HG03571 (cell line): ENCODE measurements around the gene C19orf12.
"Not testable (repeated sequence)": the region's sequence is repeated elsewhere in the genome, so short reads cannot be mapped to it uniquely, and the experiment has no call there.

Source experiments
- ATAC-seq: cut with Tn5 transposase; IDR thresholded peaks from one replicate; pipeline ENCODE4 v1.9.1; 2021; ENCODE audit not compliant: unreplicated experiment

Gene C19orf12

GRCh38 chr19:29677001-29677817 lies 37.9 kb downstream of the C19orf12 start:
- no peak for ATAC-seq

DNA sequence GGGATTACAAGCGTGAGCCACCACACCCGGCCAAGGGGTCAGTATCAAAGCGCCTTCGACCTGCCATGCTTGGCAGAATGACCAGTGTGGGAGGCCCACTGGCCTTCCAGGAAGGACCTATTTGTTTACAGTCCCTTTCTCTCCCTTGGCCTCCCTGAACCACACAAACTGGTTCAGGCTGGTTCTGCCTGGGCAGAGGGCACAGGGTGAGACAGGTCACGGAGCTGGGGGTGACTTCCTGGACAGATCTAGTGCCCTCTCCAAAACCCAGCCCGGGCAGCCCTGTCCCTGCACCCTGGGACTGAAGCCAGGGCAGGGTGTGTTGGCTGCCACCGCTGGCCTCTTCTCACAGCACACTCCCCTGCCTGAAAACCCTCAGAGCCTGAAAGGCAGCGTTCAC lies 38.5 kb downstream of the C19orf12 start:
- ATAC-seq, result no peak

DNA sequence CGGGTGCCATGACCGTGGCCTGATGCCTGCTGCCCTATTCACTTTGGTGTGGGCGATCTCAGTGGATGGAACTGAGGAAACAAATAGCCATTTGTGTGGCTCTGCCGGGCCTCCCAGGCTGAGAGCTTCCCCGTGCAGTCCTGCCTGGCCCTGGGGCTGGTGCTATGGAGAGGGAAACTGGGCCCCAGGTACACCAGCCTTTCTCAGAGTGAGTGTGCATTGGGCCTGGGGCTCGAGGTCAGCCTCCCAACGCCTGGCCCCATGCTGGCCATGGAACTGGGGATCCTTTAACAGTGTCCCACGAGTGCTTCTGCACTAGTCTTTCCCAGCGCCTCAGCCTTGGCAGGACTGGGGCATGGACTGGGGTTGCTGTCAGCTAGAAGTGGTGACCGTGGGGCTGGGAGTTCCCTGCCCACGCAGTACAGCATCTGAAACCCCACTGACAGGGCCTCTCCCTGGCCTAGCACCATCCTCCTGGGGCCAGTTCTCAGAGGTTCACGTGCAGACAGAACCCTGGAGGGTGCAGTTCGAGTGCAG lies 39.3 kb downstream of the C19orf12 start:
- ATAC-seq, result no peak

GRCh38 chr19:29675120-29675649 lies 39.9 kb downstream of the C19orf12 start:
- ATAC-seq, result no peak

GRCh38 chr19:29674374-29675119 lies 40.5 kb downstream of the C19orf12 start:
- no peak for ATAC-seq

DNA sequence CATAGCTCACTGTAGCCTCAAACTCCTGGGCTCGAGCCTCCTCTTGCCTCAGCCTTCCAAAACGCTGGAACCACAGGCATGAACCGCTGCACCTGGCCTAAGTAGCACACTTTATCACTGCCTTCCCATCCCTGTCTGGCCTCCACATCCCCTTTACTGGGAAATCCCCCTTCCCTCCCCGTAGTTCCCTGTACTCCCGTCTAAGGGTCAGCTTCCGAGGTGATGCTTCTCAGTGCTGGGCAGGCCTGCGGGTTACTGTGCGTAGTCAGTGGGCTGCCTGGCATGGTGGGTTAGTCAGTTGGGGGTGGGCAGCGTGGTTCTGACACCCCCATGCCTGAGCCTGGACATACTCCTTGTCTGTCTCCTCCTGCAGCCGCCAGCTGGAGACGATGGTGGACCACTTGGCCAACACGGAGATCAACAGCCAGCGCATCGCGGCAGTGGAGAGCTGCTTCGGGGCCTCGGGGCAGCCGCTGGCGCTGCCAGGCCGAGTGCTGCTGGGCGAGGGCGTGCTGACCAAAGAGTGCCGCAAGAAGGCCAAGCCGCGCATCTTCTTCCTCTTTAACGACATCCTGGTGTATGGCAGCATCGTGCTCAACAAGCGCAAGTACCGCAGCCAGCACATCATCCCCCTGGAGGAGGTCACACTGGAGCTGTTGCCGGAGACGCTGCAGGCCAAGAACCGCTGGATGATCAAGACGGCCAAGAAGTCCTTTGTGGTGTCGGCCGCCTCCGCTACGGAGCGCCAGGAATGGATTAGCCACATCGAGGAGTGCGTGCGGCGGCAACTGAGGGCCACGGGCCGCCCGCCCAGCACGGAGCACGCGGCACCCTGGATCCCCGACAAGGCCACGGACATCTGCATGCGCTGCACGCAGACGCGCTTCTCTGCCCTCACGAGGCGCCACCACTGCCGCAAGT lies 41.4 kb downstream of the C19orf12 start:
- ATAC-seq, result no peak

- ATAC-seq, result no peak
Observed at GRCh38 chr19:29672933-29673336, 42.1 kb downstream of the C19orf12 start.

GRCh38 chr19:29672319-29672932 lies 42.6 kb downstream of the C19orf12 start:
- no peak for ATAC-seq

GRCh38 chr19:29671393-29672160 lies 43.5 kb downstream of the C19orf12 start:
- peak; percentile 68 for ATAC-seq

DNA sequence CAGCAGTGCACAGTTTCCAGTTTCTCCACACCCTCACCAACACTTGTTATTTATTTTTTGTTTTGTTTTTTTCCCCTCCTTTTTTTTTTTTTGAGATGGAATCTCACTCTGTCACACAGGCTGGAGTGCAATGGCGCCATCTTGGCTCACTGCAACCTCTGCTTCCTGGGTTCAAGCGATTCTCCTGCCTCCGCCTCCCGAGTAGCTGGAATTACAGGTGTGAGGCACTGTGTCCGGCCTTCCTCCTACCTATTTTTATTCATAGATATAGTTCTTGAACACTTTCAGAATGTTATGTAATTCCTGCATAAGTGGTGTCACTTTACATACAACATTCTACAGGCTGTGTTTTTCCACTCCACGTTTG lies 44.1 kb downstream of the C19orf12 start:
- not testable (repeated sequence) for ATAC-seq

GRCh38 chr19:29670255-29670654 lies 44.8 kb downstream of the C19orf12 start:
- ATAC-seq, result no peak

- no peak for ATAC-seq
Observed at GRCh38 chr19:29668746-29669609, 46.1 kb downstream of the C19orf12 start.

- no peak for ATAC-seq
Observed at GRCh38 chr19:29667901-29668341, 47.1 kb downstream of the C19orf12 start.

DNA sequence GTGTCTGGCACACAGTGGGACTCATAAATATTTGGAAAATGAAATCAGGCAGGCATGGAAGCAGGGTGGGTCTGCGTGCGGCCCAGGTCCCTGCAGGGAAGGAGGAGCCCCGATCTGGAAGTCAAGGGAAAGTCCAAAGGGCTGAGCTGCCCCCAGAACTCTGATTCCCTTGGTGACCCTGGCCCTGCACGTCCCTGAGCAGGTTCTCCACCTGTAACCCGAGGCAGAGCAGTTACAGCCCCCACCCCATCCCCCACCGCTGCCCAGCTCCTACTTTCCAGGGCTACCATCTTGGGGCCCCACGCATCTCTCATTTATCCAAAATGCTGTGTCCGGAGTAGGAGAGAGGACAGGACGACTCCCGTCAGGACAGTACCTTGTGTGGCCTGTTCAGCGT lies 47.7 kb downstream of the C19orf12 start:
- no peak for ATAC-seq

DNA sequence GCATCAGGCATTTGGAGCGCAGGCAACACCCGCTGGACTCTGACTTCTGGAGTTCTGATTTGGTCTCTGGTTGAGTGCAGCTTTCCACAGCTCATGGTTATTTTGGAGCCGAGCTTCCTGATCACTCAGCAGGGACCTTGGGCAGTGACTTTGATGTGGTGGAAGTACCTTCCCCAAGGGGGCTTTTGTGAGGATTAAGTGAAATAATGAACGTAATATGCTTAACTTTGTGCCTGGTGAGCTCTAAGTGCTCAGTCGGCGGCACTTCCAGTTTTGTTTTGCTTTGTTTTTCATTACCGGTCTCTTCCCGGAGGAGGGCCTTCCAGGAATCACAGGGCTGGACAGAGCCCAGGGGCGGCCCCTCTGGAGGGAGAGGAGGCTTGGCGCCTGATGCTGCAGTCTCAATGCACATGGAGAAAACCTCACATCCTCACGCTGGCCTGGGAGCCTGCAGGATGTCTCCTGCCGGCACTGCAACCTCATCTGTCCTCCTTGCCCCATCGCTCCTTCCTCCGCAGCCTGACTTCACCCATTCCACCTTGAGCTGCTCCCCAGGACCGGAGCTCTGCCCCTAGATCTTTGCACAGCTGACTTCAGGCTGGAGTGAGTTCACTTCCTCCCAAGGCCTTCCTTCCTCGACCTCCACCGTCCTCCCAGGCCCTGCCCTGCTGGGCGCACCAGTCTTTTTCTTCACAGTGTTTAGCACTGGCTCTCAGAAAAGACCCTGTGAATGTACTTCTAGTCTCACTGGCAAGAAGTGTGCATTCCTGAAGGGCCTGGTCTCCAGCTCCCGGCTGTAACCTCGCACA lies 48.3 kb downstream of the C19orf12 start:
- no peak for ATAC-seq

DNA sequence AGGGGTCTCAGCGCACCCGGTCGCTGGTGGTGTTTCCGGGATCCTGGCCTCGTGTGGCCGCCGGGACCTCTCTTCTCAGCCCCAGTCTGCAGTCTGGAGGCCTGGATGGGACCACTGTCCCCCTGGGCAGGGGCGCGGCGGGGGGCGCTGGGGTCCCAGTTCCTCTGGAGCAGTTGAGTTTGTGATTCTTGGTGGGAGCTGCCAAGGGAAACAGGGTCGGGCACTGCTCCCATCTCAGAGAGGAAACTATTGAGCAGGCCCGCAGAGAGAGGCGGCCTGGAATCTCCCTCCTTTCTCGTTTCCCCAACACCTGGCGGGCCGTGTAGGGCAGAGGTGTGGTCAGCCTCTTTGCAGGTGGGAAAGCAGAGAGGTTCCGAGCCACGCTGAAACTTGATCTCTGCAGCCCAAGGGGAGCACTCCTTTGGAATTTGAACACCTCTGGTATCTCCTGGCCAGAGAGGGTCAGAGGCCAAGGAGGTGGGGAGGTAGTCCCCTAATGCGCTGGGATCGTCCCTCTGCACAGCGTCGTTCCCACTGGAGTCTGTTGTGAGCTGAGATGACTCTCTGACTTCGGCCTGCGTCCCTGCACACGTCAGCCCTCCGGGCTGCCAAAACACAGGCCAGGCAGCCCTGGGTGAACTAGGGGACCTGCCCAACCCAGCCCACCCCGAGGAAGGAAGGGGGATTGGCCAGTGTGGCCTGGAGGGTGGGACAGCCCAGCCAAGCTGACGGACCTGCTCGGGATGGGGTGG lies 49.1 kb downstream of the C19orf12 start:
- no peak for ATAC-seq

DNA sequence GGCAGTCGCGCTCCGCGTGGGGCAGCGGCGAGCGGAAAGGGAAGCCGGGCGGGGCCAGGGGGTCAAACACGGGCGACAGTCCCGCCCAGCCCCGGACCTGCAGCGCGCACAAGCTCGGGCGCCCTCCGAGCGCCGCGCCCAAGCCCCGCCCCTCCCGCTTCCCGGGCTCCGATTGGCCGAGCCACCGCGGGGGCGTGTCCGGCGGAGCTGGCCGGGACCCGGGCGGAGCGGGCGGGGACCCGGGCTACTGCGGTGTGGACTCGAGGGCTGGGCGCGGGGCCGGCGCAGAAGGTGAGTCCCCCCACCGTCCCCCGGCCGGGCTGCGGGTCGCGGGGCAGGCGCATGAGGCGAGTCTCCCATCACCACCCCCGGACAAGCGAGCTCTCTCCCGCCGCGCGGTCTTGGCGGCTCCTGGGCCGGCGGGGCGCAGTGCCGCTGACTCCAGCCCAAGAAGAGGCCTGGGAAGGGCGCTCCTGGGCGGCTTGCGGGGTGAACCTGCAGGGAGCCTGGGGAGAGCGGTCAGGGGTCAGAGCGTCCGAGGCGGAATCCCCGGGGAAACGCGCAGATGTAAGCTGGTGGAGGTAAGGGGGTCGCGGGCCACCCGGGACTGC lies 49.7 kb downstream of the C19orf12 start, which contains the start of gene PLEKHF1:
Gene PLEKHF1, plus strand, starts transcription at position 247 of the 611 bp plus-strand sequence. CDS start 8,379 bp downstream, outside the sequence.
- peak; percentile 88 for ATAC-seq
